HK-2 (cell line): Measurements from ENCODE around the gene ILKAP.

ENCODE experiments used
- DNase-seq: peaks from one replicate; pipeline ENCODE4 v3.0.0-alpha.2; 2018; ENCODE audit not compliant: unreplicated experiment

ILKAP gene

GRCh38 chr2:238203094-238203972, at the start of gene ILKAP:
Gene ILKAP (minus strand): TSS chr2:238203695. CDS start chr2:238203553, 142 bp downstream.
- peak; percentile 86 for DNase-seq

GRCh38 chr2:238252766-238253630, 49.5 kb upstream of the ILKAP start:
- DNase-seq, result no peak

- DNase-seq, result no peak
These were observed 48.5 kb upstream of the ILKAP start for GRCh38 chr2:238251986-238252385.

- DNase-seq, result no peak
These were observed 47.8 kb upstream of the ILKAP start for GRCh38 chr2:238251331-238251730.

- no peak for DNase-seq
These were observed 47.4 kb upstream of the ILKAP start for GRCh38 chr2:238250896-238251295.

- DNase-seq, result no peak
These were observed 44.5 kb upstream of the ILKAP start for GRCh38 chr2:238247841-238248453.

- no peak for DNase-seq
These were observed 43.7 kb upstream of the ILKAP start for GRCh38 chr2:238247002-238247822.

GRCh38 chr2:238244151-238244550, 40.7 kb upstream of the ILKAP start:
- no peak for DNase-seq

GRCh38 chr2:238243496-238244076, 40.1 kb upstream of the ILKAP start:
- no peak for DNase-seq

- no peak for DNase-seq
These were observed 39.4 kb upstream of the ILKAP start for GRCh38 chr2:238242731-238243495.

GRCh38 chr2:238241970-238242369, 38.5 kb upstream of the ILKAP start:
- no peak for DNase-seq

- DNase-seq, result no peak
These were observed 37.5 kb upstream of the ILKAP start for GRCh38 chr2:238240757-238241711.

GRCh38 chr2:238239863-238240756, 36.6 kb upstream of the ILKAP start, which contains the start of gene HES6:
Gene HES6 (minus strand): TSS chr2:238240038. CDS start chr2:238239905, 133 bp downstream.
- peak; percentile 88 for DNase-seq

- DNase-seq, result no peak
These were observed 36.0 kb upstream of the ILKAP start for GRCh38 chr2:238239543-238239862.

- DNase-seq, result no peak
These were observed 35.5 kb upstream of the ILKAP start for GRCh38 chr2:238238766-238239542.

GRCh38 chr2:238238311-238238765, 34.8 kb upstream of the ILKAP start:
- no peak for DNase-seq
